Endodermal cell (in vitro differentiated cells): ENCODE results near the gene AP3D1. TPM values are rescaled to one million over a fixed set of nuclear protein-coding genes. Genes with fewer than 3 reads are reported as not detected.
"Not testable (repeated sequence)": the region's sequence is repeated elsewhere in the genome, so short reads cannot be mapped to it uniquely, and the experiment has no call there.

ENCODE experiments used
- DNase-seq: peaks from one replicate; pipeline ENCODE4 v3.0.0-alpha.2; 2017
- H3K27ac ChIP-seq: 2 replicates; pipeline ENCODE4 v1.5.1; 2013; ENCODE audit warnings: mild to moderate bottlenecking, low read depth, low read length, moderate library complexity
- H3K27me3 ChIP-seq: 2 replicates; pipeline ENCODE4 v1.6.1; 2013; ENCODE audit warnings: mild to moderate bottlenecking, low read length, moderate library complexity; ENCODE audit not compliant: insufficient read depth, control insufficient read depth, poor library complexity, severe bottlenecking
- H3K36me3 ChIP-seq: 2 replicates; pipeline ENCODE4 v1.7.0; 2013; ENCODE audit warnings: mild to moderate bottlenecking, low read length, moderate library complexity; ENCODE audit not compliant: control insufficient read depth, insufficient read depth
- H3K4me1 ChIP-seq: one replicate; pipeline ENCODE4 v1.7.0; 2013; ENCODE audit warnings: low read length; ENCODE audit not compliant: control insufficient read depth, insufficient read depth
- H3K4me3 ChIP-seq: 2 replicates; pipeline ENCODE4 v1.5.1; 2013; ENCODE audit warnings: mild to moderate bottlenecking, low read length, moderate library complexity
- H3K9ac ChIP-seq: 2 replicates; pipeline ENCODE4 v1.6.1; 2013; ENCODE audit warnings: mild to moderate bottlenecking, low read length, moderate library complexity; ENCODE audit not compliant: poor library complexity, severe bottlenecking; ENCODE audit errors: extremely low read depth
- H3K9me3 ChIP-seq: 2 replicates; pipeline ENCODE4 v1.6.1; 2013; ENCODE audit warnings: mild to moderate bottlenecking, low read length, moderate library complexity; ENCODE audit not compliant: control insufficient read depth
- H3K27ac Mint-ChIP-seq: 2 replicates; pipeline ENCODE4 v1.8.0; 2020; ENCODE audit warnings: mixed read lengths
- H3K27me3 Mint-ChIP-seq: 2 replicates; pipeline ENCODE4 v1.8.0; 2021; ENCODE audit warnings: mild to moderate bottlenecking, mixed read lengths; ENCODE audit not compliant: insufficient read depth
- H3K36me3 Mint-ChIP-seq: 2 replicates; pipeline ENCODE4 v1.8.0; 2020; ENCODE audit warnings: low read depth, mixed read lengths
- H3K4me1 Mint-ChIP-seq: 2 replicates; pipeline ENCODE4 v1.8.0; 2020; ENCODE audit warnings: mixed read lengths
- H3K4me3 Mint-ChIP-seq: 2 replicates; pipeline ENCODE4 v1.8.0; 2020; ENCODE audit warnings: mild to moderate bottlenecking, moderate library complexity, mixed read lengths
- H3K9me3 Mint-ChIP-seq: 2 replicates; pipeline ENCODE4 v1.8.0; 2020; ENCODE audit warnings: mild to moderate bottlenecking, mixed read lengths
- WGBS, 2 experiments: methylation state at CpG; one replicate each; pipeline versions ENCODE4 v1.1.5 to v1.1.7; 2013; ENCODE audit warnings: missing lambda C conversion rate in 2 of 2, mixed read lengths in 1 of 2; ENCODE audit not compliant: insufficient coverage in 1 of 2, insufficient read length in 1 of 2; 5-methylcytosine and 5-hydroxymethylcytosine counted together
- total RNA-seq, 2 donors: library from RNA; stranded (reverse); fragmentation: NEBNext Ultra II Directional in 1 of 2; extraction: Animal tissue kit (Norgen Biotek cat#: 25700) in 1 of 2; gene quantifications; 2 replicates in 1 of 2; 3 replicates in 1 of 2; pipeline ENCODE4 v1.2.1, GENCODE V29; 2021
- TF ChIP-seq, protein P1 (sequence below): fragments of 200-600 bp; sonication (generic); conservative IDR thresholded peaks from 2 replicates; pipeline ENCODE4 v1.5.0; 2021; ENCODE audit warnings: antibody characterized with exemption, mild to moderate bottlenecking

The AP3D1 gene
- total RNA-seq, 2 donors from 2014 or later = 162 to 181 TPM

DNA sequence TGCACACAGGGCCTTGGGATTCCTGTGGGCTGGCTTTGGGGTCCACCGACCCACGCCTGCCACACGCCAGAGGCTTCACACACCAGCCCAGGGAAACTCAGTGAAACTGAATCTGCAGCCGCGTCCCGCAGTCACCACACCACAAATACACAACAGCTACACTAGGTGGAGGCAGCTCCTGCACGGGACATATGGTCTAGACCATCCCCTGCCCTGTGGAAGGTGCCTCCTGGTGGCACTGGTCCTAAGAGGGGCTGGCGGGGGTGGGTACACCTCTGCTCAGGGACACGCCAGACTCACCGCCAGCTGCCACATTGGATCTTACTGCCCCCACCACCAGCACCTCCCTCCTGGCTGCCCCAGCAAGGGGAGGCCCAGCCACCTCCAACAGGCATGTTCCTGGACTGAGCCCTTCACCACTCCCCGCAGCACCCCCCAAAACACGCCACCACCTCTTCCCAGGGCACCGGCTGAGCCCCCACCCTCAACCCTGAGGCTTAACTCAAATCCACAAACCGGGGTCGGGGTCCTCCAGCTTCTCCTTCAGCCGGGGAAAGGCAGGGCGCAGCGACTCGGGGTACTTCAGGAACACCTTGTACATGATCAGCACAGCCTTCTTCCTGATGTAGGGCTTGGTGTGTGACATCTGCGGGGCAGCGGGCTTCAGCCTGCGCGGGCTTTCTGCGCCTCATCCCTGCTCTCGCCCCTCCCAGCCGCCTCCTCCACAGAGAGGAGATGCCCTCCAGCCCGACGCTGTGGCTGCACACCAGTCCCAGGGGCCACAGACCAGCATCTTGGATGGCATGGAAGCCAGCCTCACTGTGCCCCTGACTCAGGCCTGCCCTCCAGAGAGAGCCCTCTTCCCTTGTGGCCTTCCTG is 21.2 kb downstream of the AP3D1 start:
- Mint-ChIP-seq H3K4me1 (no peaks in the 10 kb centered on the region), H3K27ac (no peak overlapping the region), H3K4me3 (no peak overlapping the region), H3K27me3 (no peaks in the 10 kb centered on the region), H3K36me3 (peaks cover 57% of the 10 kb centered on the region), H3K9me3 (no peaks in the 10 kb centered on the region)
- TF ChIP-seq, protein P1, sequence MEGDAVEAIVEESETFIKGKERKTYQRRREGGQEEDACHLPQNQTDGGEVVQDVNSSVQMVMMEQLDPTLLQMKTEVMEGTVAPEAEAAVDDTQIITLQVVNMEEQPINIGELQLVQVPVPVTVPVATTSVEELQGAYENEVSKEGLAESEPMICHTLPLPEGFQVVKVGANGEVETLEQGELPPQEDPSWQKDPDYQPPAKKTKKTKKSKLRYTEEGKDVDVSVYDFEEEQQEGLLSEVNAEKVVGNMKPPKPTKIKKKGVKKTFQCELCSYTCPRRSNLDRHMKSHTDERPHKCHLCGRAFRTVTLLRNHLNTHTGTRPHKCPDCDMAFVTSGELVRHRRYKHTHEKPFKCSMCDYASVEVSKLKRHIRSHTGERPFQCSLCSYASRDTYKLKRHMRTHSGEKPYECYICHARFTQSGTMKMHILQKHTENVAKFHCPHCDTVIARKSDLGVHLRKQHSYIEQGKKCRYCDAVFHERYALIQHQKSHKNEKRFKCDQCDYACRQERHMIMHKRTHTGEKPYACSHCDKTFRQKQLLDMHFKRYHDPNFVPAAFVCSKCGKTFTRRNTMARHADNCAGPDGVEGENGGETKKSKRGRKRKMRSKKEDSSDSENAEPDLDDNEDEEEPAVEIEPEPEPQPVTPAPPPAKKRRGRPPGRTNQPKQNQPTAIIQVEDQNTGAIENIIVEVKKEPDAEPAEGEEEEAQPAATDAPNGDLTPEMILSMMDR = no peak
- H3K4me3 ChIP-seq = no peak overlapping the region
- H3K36me3 ChIP-seq = peaks cover 62% of the 10 kb centered on the region
- no peaks in the 10 kb centered on the region for H3K4me1 ChIP-seq
- WGBS, 2 experiments = 96 to 99% methylated on average over 20 to 28 of the region's 28 CpGs
- no peak overlapping the region for H3K27ac ChIP-seq
- H3K9me3 ChIP-seq = no peaks in the 10 kb centered on the region
- DNase-seq = no peak
- no peaks in the 10 kb centered on the region for H3K27me3 ChIP-seq
- no peak overlapping the region for H3K9ac ChIP-seq

DNA sequence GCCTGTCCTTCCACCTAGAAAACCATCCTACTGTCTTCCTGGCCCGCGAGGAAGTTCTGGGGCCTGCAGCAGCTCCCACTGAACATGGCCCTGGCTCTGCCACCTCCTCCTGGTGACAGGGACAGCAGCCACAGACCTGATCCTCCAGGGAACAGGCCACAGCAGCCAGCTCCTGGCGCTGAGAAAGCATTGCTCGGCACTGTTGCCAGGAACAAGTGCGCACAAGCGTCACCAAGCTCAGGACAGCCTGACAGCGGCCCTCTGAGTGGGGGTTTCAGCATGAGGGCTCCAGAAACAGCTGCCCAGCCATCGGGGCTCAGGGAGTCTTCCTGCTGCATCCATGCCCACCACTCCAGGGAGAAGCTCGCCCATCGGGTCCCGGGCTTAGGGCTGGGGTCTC is 21.9 kb downstream of the AP3D1 start:
- TF ChIP-seq, protein P1 = no peak
- Histone ChIP-seq H3K36me3 (peaks cover 66% of the 10 kb centered on the region), H3K4me3 (no peak overlapping the region), H3K27me3 (no peaks in the 10 kb centered on the region), H3K4me1 (no peaks in the 10 kb centered on the region), H3K9me3 (no peaks in the 10 kb centered on the region), H3K9ac (no peak overlapping the region), H3K27ac (no peak overlapping the region)
- Mint-ChIP-seq H3K4me1 (no peaks in the 10 kb centered on the region), H3K4me3 (no peak overlapping the region), H3K36me3 (peaks cover 62% of the 10 kb centered on the region), H3K27me3 (no peaks in the 10 kb centered on the region), H3K9me3 (no peaks in the 10 kb centered on the region), H3K27ac (no peak overlapping the region)
- WGBS, 2 experiments = 95 to 97% methylated on average over 10 to 11 of the region's 11 CpGs
- DNase-seq = no peak

GRCh38 chr19:2129022-2129421 is 22.3 kb downstream of the AP3D1 start:
- Histone ChIP-seq H3K36me3 (peaks cover 68% of the 10 kb centered on the region), H3K9ac (no peak overlapping the region), H3K9me3 (no peaks in the 10 kb centered on the region), H3K27me3 (no peaks in the 10 kb centered on the region), H3K27ac (no peak overlapping the region), H3K4me1 (no peaks in the 10 kb centered on the region), H3K4me3 (no peak overlapping the region)
- no peaks in the 10 kb centered on the region for H3K27me3 Mint-ChIP-seq
- H3K27ac Mint-ChIP-seq = no peak overlapping the region
- TF ChIP-seq, protein P1 = no peak
- H3K36me3 Mint-ChIP-seq = peaks cover 65% of the 10 kb centered on the region
- no peak for DNase-seq
- WGBS, 2 experiments = 94 to 95% methylated on average over 4 to 21 of the region's 21 CpGs
- no peak overlapping the region for H3K4me3 Mint-ChIP-seq
- H3K9me3 Mint-ChIP-seq = no peaks in the 10 kb centered on the region
- H3K4me1 Mint-ChIP-seq = no peaks in the 10 kb centered on the region

GRCh38 chr19:2128252-2128651 is 23.1 kb downstream of the AP3D1 start:
- not testable (repeated sequence) for H3K27me3 Mint-ChIP-seq, H3K9me3 ChIP-seq, H3K4me1 ChIP-seq, H3K9me3 Mint-ChIP-seq, H3K27me3 ChIP-seq, H3K9ac ChIP-seq, H3K27ac Mint-ChIP-seq, DNase-seq, H3K27ac ChIP-seq, H3K4me1 Mint-ChIP-seq, H3K4me3 Mint-ChIP-seq, H3K4me3 ChIP-seq
- WGBS, 2 experiments = 82 to 89% methylated on average over 3 to 21 of the region's 34 CpGs
- H3K36me3 ChIP-seq = peaks cover 70% of the 10 kb centered on the region
- H3K36me3 Mint-ChIP-seq = peaks cover 64% of the 10 kb centered on the region
